Omental fat pad (tissue), 4 donors: ENCODE data around the gene TMEM130. TPM values are rescaled to one million over a fixed set of nuclear protein-coding genes. Genes with fewer than 3 reads are reported as not detected.

Source experiments
- ATAC-seq: fragments of 150-250 bp; one replicate; pipeline ENCODE4 v1.9.1; 2016; ENCODE audit warnings: mild to moderate bottlenecking, moderate library complexity; ENCODE audit not compliant: low FRiP score
- DNase-seq: peaks from one replicate; pipeline ENCODE4 v3.0.0-alpha.2; 2019; ENCODE audit warnings: low spot score
- CTCF ChIP-seq, 3 donors: fragments of 450-650 bp; IDR thresholded peaks; one replicate each; pipeline ENCODE4 v1.5.1; 2016 to 2017; ENCODE audit warnings: antibody characterized with exemption in 3 of 3, mild to moderate bottlenecking in 3 of 3, moderate library complexity in 2 of 3
- total RNA-seq, 4 donors: library from RNA; depleted of rRNA; stranded (reverse); fragments of >200 nt; gene quantifications; one replicate each; pipeline ENCODE4 v1.1.0, GENCODE V29; 2016

Gene TMEM130
- total RNA-seq, 4 donors from 2014 or later = 0.19 to 0.24 TPM; not detected in 2

GRCh38 chr7:98836811-98837629 lies 32.8 kb downstream of the TMEM130 start:
- no peak for ATAC-seq
- no peak for DNase-seq
- TF ChIP-seq CTCF (IDR thresholded peaks at IDR 0.05) = no peak

GRCh38 chr7:98834949-98835348 lies 34.9 kb downstream of the TMEM130 start:
- no peak for ATAC-seq
- DNase-seq = no peak
- no peak for TF ChIP-seq CTCF (IDR thresholded peaks at IDR 0.05)

- DNase-seq (no peak), ATAC-seq (no peak)
- no peak for TF ChIP-seq CTCF (IDR thresholded peaks at IDR 0.05)
Measured at GRCh38 chr7:98833022-98833421, 36.8 kb downstream of the TMEM130 start.

- no peak for ATAC-seq
- TF ChIP-seq CTCF (IDR thresholded peaks at IDR 0.05) = no peak
Measured at GRCh38 chr7:98831641-98832221, 38.1 kb downstream of the TMEM130 start.

GRCh38 chr7:98830972-98831548 lies 38.8 kb downstream of the TMEM130 start:
- TF ChIP-seq CTCF (IDR thresholded peaks at IDR 0.05) = no peak
- DNase-seq (no peak), ATAC-seq (no peak)

More at GRCh38 chr7:98831641-98832221, 38.1 kb downstream of the TMEM130 start:
- no peak for DNase-seq

- TF ChIP-seq CTCF (IDR thresholded peaks at IDR 0.05) = no peak
- no peak for DNase-seq
- no peak for ATAC-seq
Measured at GRCh38 chr7:98828368-98828767, 41.4 kb downstream of the TMEM130 start.
